IMR-90 (cell line): Measurements from ENCODE around the gene MTHFD2L. TPM values are rescaled to one million over a fixed set of nuclear protein-coding genes. Genes with fewer than 3 reads are reported as not detected.

ENCODE experiments used
- ATAC-seq: fragments of 200-7000 bp; cut with Tn5 transposase; 2 replicates; pipeline ENCODE4 v1.9.1; 2020; ENCODE audit warnings: low read depth, mild to moderate bottlenecking, moderate library complexity
- BruUV-seq: library from RNA; stranded (reverse); fragments of 400-500 nt; replicated peaks from 2 replicates; lab custom pipeline; 2021; lab: Mats Ljungman, UMichigan
- CTCF ChIA-PET: fragments of 300-600 bp; formaldehyde crosslinking; extraction: SDS; loops from one replicate; lab custom pipeline; 2021; ENCODE audit warnings: antibody characterized with exemption; lab: Yijun Ruan, JAX
- POLR2A ChIA-PET: fragments of 300-600 bp; sonication (Branson Sonifier 250); formaldehyde crosslinking; loops from one replicate; lab custom pipeline; 2022; ENCODE audit warnings: antibody characterized with exemption; ENCODE audit not compliant: unreplicated experiment; lab: Charles Lee
- DNase-seq: peaks from one replicate; pipeline ENCODE4 v3.0.0; 2013
- H2AFZ ChIP-seq: replicated peaks from 2 replicates; pipeline ENCODE3; 2013; ENCODE audit warnings: low read length, mild to moderate bottlenecking; ENCODE audit not compliant: poor library complexity
- H2AK5ac ChIP-seq: 2 replicates; pipeline ENCODE4 v1.6.1; 2013; ENCODE audit warnings: low read depth, low read length, inconsistent platforms
- H2AK9ac ChIP-seq: replicated peaks from 2 replicates; pipeline ENCODE3; 2013; ENCODE audit warnings: mild to moderate bottlenecking, low read depth, low read length, moderate library complexity; ENCODE audit not compliant: poor library complexity
- H2BK120ac ChIP-seq: 2 replicates; pipeline ENCODE4 v1.6.1; 2013; ENCODE audit warnings: low read depth, low read length, inconsistent platforms
- H2BK15ac ChIP-seq: 3 replicates; pipeline ENCODE4 v1.6.1; 2013; ENCODE audit warnings: low read depth, low read length, inconsistent platforms
- H2BK20ac ChIP-seq: 2 replicates; pipeline ENCODE4 v1.6.1; 2013; ENCODE audit warnings: low read depth, mild to moderate bottlenecking, inconsistent platforms, low read length, moderate library complexity
- H2BK5ac ChIP-seq: 2 replicates; pipeline ENCODE4 v1.6.1; 2013; ENCODE audit warnings: mild to moderate bottlenecking, low read depth, low read length, inconsistent platforms; ENCODE audit not compliant: poor library complexity, severe bottlenecking
- H3K14ac ChIP-seq: replicated peaks from 2 replicates; pipeline ENCODE4 v1.6.1; 2013; ENCODE audit warnings: low read depth, low read length, inconsistent platforms
- H3K18ac ChIP-seq: 2 replicates; pipeline ENCODE4 v1.6.1; 2013; ENCODE audit warnings: low read depth, low read length, control low read depth
- H3K23ac ChIP-seq: 2 replicates; pipeline ENCODE4 v1.6.1; 2013; ENCODE audit warnings: low read depth, low read length, inconsistent platforms
- H3K27ac ChIP-seq: 2 replicates; pipeline ENCODE4 v1.5.1; 2013; ENCODE audit warnings: mild to moderate bottlenecking, control low read depth, low read length; ENCODE audit not compliant: insufficient read depth
- H3K27me3 ChIP-seq: 2 replicates; pipeline ENCODE4 v1.6.1; 2013; ENCODE audit warnings: low read length; ENCODE audit not compliant: control insufficient read depth, insufficient read depth
- H3K36me3 ChIP-seq: 2 replicates; pipeline ENCODE4 v1.6.1; 2013; ENCODE audit warnings: low read length, mixed read lengths; ENCODE audit not compliant: control insufficient read depth, insufficient read depth
- H3K4ac ChIP-seq: 2 replicates; pipeline ENCODE4 v1.6.1; 2013; ENCODE audit warnings: low read depth, low read length, inconsistent platforms
- H3K4me1 ChIP-seq: 2 replicates; pipeline ENCODE4 v1.6.1; 2013; ENCODE audit warnings: low read length, mixed read lengths; ENCODE audit not compliant: control insufficient read depth, insufficient read depth
- H3K4me2 ChIP-seq: 2 replicates; pipeline ENCODE4 v1.6.1; 2013; ENCODE audit warnings: low read depth, mild to moderate bottlenecking, control low read depth, low read length, moderate library complexity
- H3K4me3 ChIP-seq: 2 replicates; pipeline ENCODE4 v1.5.1; 2013; ENCODE audit warnings: low read depth, mild to moderate bottlenecking, control low read depth, low read length, moderate library complexity; ENCODE audit not compliant: insufficient read depth
- H3K56ac ChIP-seq: 2 replicates; pipeline ENCODE4 v1.6.1; 2013; ENCODE audit warnings: low read length, inconsistent platforms; ENCODE audit not compliant: insufficient read depth; ENCODE audit errors: extremely low read depth
- H3K79me1 ChIP-seq, 2 experiments: 2 replicates each; pipeline ENCODE4 v1.6.1; 2013; ENCODE audit warnings: low read length in 2 of 2, inconsistent platforms in 1 of 2, low read depth in 1 of 2
- H3K9ac ChIP-seq: 2 replicates; pipeline ENCODE4 v1.6.1; 2013; ENCODE audit warnings: low read depth, low read length, control low read depth
- H3K9me1 ChIP-seq: 2 replicates; pipeline ENCODE4 v1.6.1; 2013; ENCODE audit warnings: low read length, inconsistent platforms; ENCODE audit not compliant: insufficient read depth
- H3K9me3 ChIP-seq: 2 replicates; pipeline ENCODE4 v1.6.1; 2013; ENCODE audit warnings: low read length; ENCODE audit not compliant: control insufficient read depth, insufficient read depth
- H4K20me1 ChIP-seq: 2 replicates; pipeline ENCODE4 v1.6.1; 2013; ENCODE audit warnings: low read length, inconsistent platforms; ENCODE audit not compliant: insufficient read depth
- H4K5ac ChIP-seq: 2 replicates; pipeline ENCODE4 v1.6.1; 2013; ENCODE audit warnings: mild to moderate bottlenecking, low read depth, low read length, control low read depth
- H4K8ac ChIP-seq, 2 experiments: 2 replicates each; pipeline ENCODE4 v1.6.1; 2013; ENCODE audit warnings: low read depth in 2 of 2, low read length in 2 of 2, control low read depth in 1 of 2, inconsistent platforms in 1 of 2
- H4K91ac ChIP-seq: 2 replicates; pipeline ENCODE4 v1.6.1; 2013; ENCODE audit warnings: low read depth, low read length, inconsistent platforms; ENCODE audit not compliant: insufficient read depth
- BHLHE40 ChIP-seq: fragments of 150-350 bp; IDR thresholded peaks from 2 replicates; pipeline ENCODE4 v1.6.1; 2016; ENCODE audit warnings: mild to moderate bottlenecking, low read depth, low read length
- CEBPB ChIP-seq: IDR thresholded peaks from 2 replicates; pipeline ENCODE4 v1.6.1; 2012; ENCODE audit warnings: low read depth, low read length, improper control_type of control experiment
- CHD1 ChIP-seq: IDR thresholded peaks from 2 replicates; pipeline ENCODE4 v1.6.1; 2012; ENCODE audit warnings: low read depth, low read length, improper control_type of control experiment
- CTCF ChIP-seq: conservative IDR thresholded peaks from 2 replicates; pipeline ENCODE4 v1.5.1; 2012; ENCODE audit warnings: mild to moderate bottlenecking, low read depth, low read length, improper control_type of control experiment
- MAFK ChIP-seq: IDR thresholded peaks from 2 replicates; pipeline ENCODE4 v1.6.1; 2012; ENCODE audit warnings: low read depth, low read length, improper control_type of control experiment
- MXI1 ChIP-seq: IDR thresholded peaks from 2 replicates; pipeline ENCODE4 v1.6.1; 2012; ENCODE audit warnings: low read depth, mild to moderate bottlenecking, low read length, moderate library complexity, borderline replicate concordance
- POLR2A ChIP-seq: IDR thresholded peaks from 2 replicates; pipeline ENCODE4 v1.6.1; 2012; ENCODE audit warnings: mild to moderate bottlenecking, low read depth, low read length
- RAD21 ChIP-seq: IDR thresholded peaks from 2 replicates; pipeline ENCODE4 v1.6.1; 2012; ENCODE audit warnings: low read length, improper control_type of control experiment
- RCOR1 ChIP-seq: IDR thresholded peaks from 2 replicates; pipeline ENCODE4 v1.6.1; 2012; ENCODE audit warnings: mild to moderate bottlenecking, low read length, improper control_type of control experiment; ENCODE audit not compliant: insufficient replicate concordance
- RFX5 ChIP-seq: IDR thresholded peaks from 2 replicates; pipeline ENCODE4 v1.8.0; 2012; ENCODE audit warnings: low read depth, mild to moderate bottlenecking, low read length, moderate library complexity
- SMC3 ChIP-seq: fragments of 150-350 bp; IDR thresholded peaks from 2 replicates; pipeline ENCODE4 v1.6.1; 2016; ENCODE audit warnings: low read depth, mild to moderate bottlenecking, antibody characterized with exemption, low read length, moderate library complexity
- USF2 ChIP-seq: fragments of 150-350 bp; IDR thresholded peaks from 2 replicates; pipeline ENCODE4 v1.6.1; 2017; ENCODE audit warnings: mild to moderate bottlenecking, antibody characterized with exemption, low read length, low read depth
- dilution Hi-C: fragments of 300-500 bp; cut with HindIII; formaldehyde crosslinking; loops from one replicate; pipeline ENCODE4 v1.14.3; 2018; ENCODE audit warnings: low sequenced_read_pairs; ENCODE audit not compliant: unreplicated experiment
- in situ Hi-C: fragments of 300-500 bp; cut with MboI; formaldehyde crosslinking; loops from 3 replicates; pipeline ENCODE4 v1.14.3; 2019; ENCODE audit warnings: low sequenced_read_pairs, inconsistent platforms, mixed read lengths
- intact Hi-C: fragments of 100-400 bp; cut with micrococcal nuclease; formaldehyde crosslinking; loops from 2 replicates; pipeline ENCODE4 v1.10.0; 2022
- polyA plus RNA-seq, 3 experiments: library from polyadenylated mRNA; depleted of rRNA; stranded (reverse); fragments of >200 nt; gene quantifications; 2 replicates each; pipeline ENCODE4 v1.2.3, GENCODE V29; 2012; ENCODE audit warnings: low replicate concordance in 1 of 3
- total RNA-seq: library from RNA; depleted of rRNA; stranded (reverse); fragments of >200 nt; gene quantifications from 2 replicates; pipeline ENCODE4 v1.2.3, GENCODE V29; 2012
- TF ChIP-seq, protein P1 (sequence below): fragments of 150-350 bp; IDR thresholded peaks from 2 replicates; pipeline ENCODE4 v1.6.1; 2016; ENCODE audit warnings: low read depth, mild to moderate bottlenecking, low read length, moderate library complexity, borderline replicate concordance

The MTHFD2L gene
- total and polyA plus RNA-seq, 2 of the 4 experiments (the other 2 are of a cell fraction) = 2.8 to 4.3 TPM

DNA sequence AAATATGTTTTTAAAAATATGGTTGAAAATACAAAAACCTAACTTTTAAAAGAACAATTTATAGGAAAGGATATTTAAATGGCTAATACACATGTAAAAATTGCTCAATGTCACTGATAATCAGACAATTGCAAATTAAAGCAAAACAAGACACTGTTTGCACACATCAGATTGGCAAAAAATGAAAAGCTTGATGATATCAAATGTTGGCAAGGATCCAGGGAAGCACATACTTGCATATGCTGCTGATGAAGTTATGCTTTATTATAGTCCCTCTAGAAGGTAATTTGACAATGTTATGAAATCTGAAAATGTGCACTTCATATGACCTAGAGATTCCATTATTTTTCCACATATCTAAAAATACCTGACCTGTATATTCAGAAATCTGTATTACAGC lies 104.6 kb downstream of the MTHFD2L start:
- CTCF ChIA-PET = interaction anchor here (0.5 kb wide), 1 partner anchor 806 kb away, joined by 3 read pairs; no protein-coding TSS in a partner anchor
- POLR2A ChIA-PET = no interaction called here
- in situ Hi-C loops = no loop called here

More for the DNA sequence above, 104.6 kb downstream of the MTHFD2L start:
- H3K4ac ChIP-seq = no peak overlapping the region
- no peaks in the 10 kb centered on the region for H4K20me1 ChIP-seq
- H2AFZ ChIP-seq = no peak overlapping the region
- no peak overlapping the region for H4K8ac ChIP-seq
- no peak overlapping the region for H4K5ac ChIP-seq
- no peaks in the 10 kb centered on the region for H3K36me3 ChIP-seq
- H3K14ac ChIP-seq = no peak overlapping the region
- intact Hi-C loops (no loop called here), dilution Hi-C loops (no loop called here)
- no TSS peak for BruUV-seq
- no peak overlapping the region for H4K91ac ChIP-seq
- TF ChIP-seq CHD1 (no peak), RCOR1 (no peak), RFX5 (no peak), CTCF (no peak), RAD21 (no peak), USF2 (no peak), MAFK (no peak), SMC3 (no peak), BHLHE40 (no peak), MXI1 (no peak), CEBPB (no peak), POLR2A (no peak)
- TF ChIP-seq, protein P1, sequence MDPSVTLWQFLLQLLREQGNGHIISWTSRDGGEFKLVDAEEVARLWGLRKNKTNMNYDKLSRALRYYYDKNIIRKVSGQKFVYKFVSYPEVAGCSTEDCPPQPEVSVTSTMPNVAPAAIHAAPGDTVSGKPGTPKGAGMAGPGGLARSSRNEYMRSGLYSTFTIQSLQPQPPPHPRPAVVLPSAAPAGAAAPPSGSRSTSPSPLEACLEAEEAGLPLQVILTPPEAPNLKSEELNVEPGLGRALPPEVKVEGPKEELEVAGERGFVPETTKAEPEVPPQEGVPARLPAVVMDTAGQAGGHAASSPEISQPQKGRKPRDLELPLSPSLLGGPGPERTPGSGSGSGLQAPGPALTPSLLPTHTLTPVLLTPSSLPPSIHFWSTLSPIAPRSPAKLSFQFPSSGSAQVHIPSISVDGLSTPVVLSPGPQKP = no peak
- H3K23ac ChIP-seq = no peak overlapping the region
- no peak overlapping the region for H3K56ac ChIP-seq
- ATAC-seq = no peak
- H2BK5ac ChIP-seq = no peak overlapping the region
- no peaks in the 10 kb centered on the region for H3K9me3 ChIP-seq
- no peak overlapping the region for H3K18ac ChIP-seq
- no peak overlapping the region for H2AK5ac ChIP-seq
- H3K27ac ChIP-seq = no peak overlapping the region
- H2AK9ac ChIP-seq = no peak overlapping the region
- no peak for DNase-seq
- no peaks in the 10 kb centered on the region for H3K79me1 ChIP-seq
- no peaks in the 10 kb centered on the region for H3K27me3 ChIP-seq
- H2BK15ac ChIP-seq = no peak overlapping the region
- no peak overlapping the region for H3K4me3 ChIP-seq
- H3K9ac ChIP-seq = no peak overlapping the region
- no peaks in the 10 kb centered on the region for H3K4me1 ChIP-seq
- H3K9me1 ChIP-seq = no peaks in the 10 kb centered on the region; the same call in 1 of the 2 replicates
- no peak overlapping the region for H2BK20ac ChIP-seq
- H3K4me2 ChIP-seq = no peak overlapping the region
- H2BK120ac ChIP-seq = no peak overlapping the region
